Endodermal cell (in vitro differentiated cells): Measurements from ENCODE around the gene GRHL3. TPM values are rescaled to one million over a fixed set of nuclear protein-coding genes. Genes with fewer than 3 reads are reported as not detected.

Experiments used
- DNase-seq: peaks from one replicate; pipeline ENCODE4 v3.0.0-alpha.2; 2017
- H3K27ac ChIP-seq: 2 replicates; pipeline ENCODE4 v1.5.1; 2013; ENCODE audit warnings: mild to moderate bottlenecking, low read depth, low read length, moderate library complexity
- H3K27me3 ChIP-seq: 2 replicates; pipeline ENCODE4 v1.6.1; 2013; ENCODE audit warnings: mild to moderate bottlenecking, low read length, moderate library complexity; ENCODE audit not compliant: insufficient read depth, control insufficient read depth, poor library complexity, severe bottlenecking
- H3K36me3 ChIP-seq: 2 replicates; pipeline ENCODE4 v1.7.0; 2013; ENCODE audit warnings: mild to moderate bottlenecking, low read length, moderate library complexity; ENCODE audit not compliant: control insufficient read depth, insufficient read depth
- H3K4me1 ChIP-seq: one replicate; pipeline ENCODE4 v1.7.0; 2013; ENCODE audit warnings: low read length; ENCODE audit not compliant: control insufficient read depth, insufficient read depth
- H3K4me3 ChIP-seq: 2 replicates; pipeline ENCODE4 v1.5.1; 2013; ENCODE audit warnings: mild to moderate bottlenecking, low read length, moderate library complexity
- H3K9ac ChIP-seq: 2 replicates; pipeline ENCODE4 v1.6.1; 2013; ENCODE audit warnings: mild to moderate bottlenecking, low read length, moderate library complexity; ENCODE audit not compliant: poor library complexity, severe bottlenecking; ENCODE audit errors: extremely low read depth
- H3K9me3 ChIP-seq: 2 replicates; pipeline ENCODE4 v1.6.1; 2013; ENCODE audit warnings: mild to moderate bottlenecking, low read length, moderate library complexity; ENCODE audit not compliant: control insufficient read depth
- H3K27ac Mint-ChIP-seq: 2 replicates; pipeline ENCODE4 v1.8.0; 2020; ENCODE audit warnings: mixed read lengths
- H3K27me3 Mint-ChIP-seq: 2 replicates; pipeline ENCODE4 v1.8.0; 2021; ENCODE audit warnings: mild to moderate bottlenecking, mixed read lengths; ENCODE audit not compliant: insufficient read depth
- H3K36me3 Mint-ChIP-seq: 2 replicates; pipeline ENCODE4 v1.8.0; 2020; ENCODE audit warnings: low read depth, mixed read lengths
- H3K4me1 Mint-ChIP-seq: 2 replicates; pipeline ENCODE4 v1.8.0; 2020; ENCODE audit warnings: mixed read lengths
- H3K4me3 Mint-ChIP-seq: 2 replicates; pipeline ENCODE4 v1.8.0; 2020; ENCODE audit warnings: mild to moderate bottlenecking, moderate library complexity, mixed read lengths
- H3K9me3 Mint-ChIP-seq: 2 replicates; pipeline ENCODE4 v1.8.0; 2020; ENCODE audit warnings: mild to moderate bottlenecking, mixed read lengths
- WGBS, 2 experiments: methylation state at CpG; one replicate each; pipeline versions ENCODE4 v1.1.5 to v1.1.7; 2013; ENCODE audit warnings: missing lambda C conversion rate in 2 of 2, mixed read lengths in 1 of 2; ENCODE audit not compliant: insufficient coverage in 1 of 2, insufficient read length in 1 of 2; 5-methylcytosine and 5-hydroxymethylcytosine counted together
- total RNA-seq, 2 donors: library from RNA; stranded (reverse); fragmentation: NEBNext Ultra II Directional in 1 of 2; extraction: Animal tissue kit (Norgen Biotek cat#: 25700) in 1 of 2; gene quantifications; 2 replicates in 1 of 2; 3 replicates in 1 of 2; pipeline ENCODE4 v1.2.1, GENCODE V29; 2021
- TF ChIP-seq, protein P1 (sequence below): fragments of 200-600 bp; sonication (generic); conservative IDR thresholded peaks from 2 replicates; pipeline ENCODE4 v1.5.0; 2021; ENCODE audit warnings: antibody characterized with exemption, mild to moderate bottlenecking

Gene GRHL3
- total RNA-seq, 2 donors from 2014 or later = 1.8 to 2.5 TPM

DNA sequence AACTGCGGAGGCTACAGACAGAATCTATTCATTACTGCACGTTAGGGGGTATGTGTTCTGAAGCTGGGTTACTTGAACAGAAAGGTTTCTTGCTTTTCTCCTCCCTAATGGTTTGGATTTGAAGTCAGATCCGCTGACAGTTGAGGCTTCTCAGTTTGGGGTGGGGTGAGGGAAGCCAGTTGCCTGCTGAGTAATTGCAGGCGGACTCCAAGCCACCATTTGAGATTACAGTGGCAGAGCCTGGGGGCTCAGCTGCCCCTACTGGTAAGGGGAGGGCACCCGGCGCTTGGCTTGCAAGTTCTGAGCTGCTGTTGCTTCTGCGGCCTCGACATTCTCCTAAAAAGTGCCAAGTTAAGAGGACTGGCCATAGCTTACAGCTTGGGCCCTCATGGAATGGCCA is 2.0 kb downstream of the GRHL3 start:
- Histone ChIP-seq H3K27me3 (peaks cover 44% of the 10 kb centered on the region), H3K36me3 (no peaks in the 10 kb centered on the region), H3K4me3 (no peak overlapping the region), H3K9me3 (no peaks in the 10 kb centered on the region), H3K9ac (no peak overlapping the region), H3K4me1 (peaks cover 3% of the 10 kb centered on the region), H3K27ac (no peak overlapping the region)
- Mint-ChIP-seq H3K36me3 (no peaks in the 10 kb centered on the region), H3K27me3 (peaks cover 42% of the 10 kb centered on the region), H3K9me3 (no peaks in the 10 kb centered on the region), H3K4me1 (peaks cover 46% of the 10 kb centered on the region), H3K4me3 (peak overlapping the region; percentile 69), H3K27ac (no peak overlapping the region)
- WGBS, 2 experiments = 68 to 71% methylated on average over 3 to 8 of the region's 8 CpGs
- TF ChIP-seq, protein P1, sequence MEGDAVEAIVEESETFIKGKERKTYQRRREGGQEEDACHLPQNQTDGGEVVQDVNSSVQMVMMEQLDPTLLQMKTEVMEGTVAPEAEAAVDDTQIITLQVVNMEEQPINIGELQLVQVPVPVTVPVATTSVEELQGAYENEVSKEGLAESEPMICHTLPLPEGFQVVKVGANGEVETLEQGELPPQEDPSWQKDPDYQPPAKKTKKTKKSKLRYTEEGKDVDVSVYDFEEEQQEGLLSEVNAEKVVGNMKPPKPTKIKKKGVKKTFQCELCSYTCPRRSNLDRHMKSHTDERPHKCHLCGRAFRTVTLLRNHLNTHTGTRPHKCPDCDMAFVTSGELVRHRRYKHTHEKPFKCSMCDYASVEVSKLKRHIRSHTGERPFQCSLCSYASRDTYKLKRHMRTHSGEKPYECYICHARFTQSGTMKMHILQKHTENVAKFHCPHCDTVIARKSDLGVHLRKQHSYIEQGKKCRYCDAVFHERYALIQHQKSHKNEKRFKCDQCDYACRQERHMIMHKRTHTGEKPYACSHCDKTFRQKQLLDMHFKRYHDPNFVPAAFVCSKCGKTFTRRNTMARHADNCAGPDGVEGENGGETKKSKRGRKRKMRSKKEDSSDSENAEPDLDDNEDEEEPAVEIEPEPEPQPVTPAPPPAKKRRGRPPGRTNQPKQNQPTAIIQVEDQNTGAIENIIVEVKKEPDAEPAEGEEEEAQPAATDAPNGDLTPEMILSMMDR = no peak
- DNase-seq = no peak

DNA sequence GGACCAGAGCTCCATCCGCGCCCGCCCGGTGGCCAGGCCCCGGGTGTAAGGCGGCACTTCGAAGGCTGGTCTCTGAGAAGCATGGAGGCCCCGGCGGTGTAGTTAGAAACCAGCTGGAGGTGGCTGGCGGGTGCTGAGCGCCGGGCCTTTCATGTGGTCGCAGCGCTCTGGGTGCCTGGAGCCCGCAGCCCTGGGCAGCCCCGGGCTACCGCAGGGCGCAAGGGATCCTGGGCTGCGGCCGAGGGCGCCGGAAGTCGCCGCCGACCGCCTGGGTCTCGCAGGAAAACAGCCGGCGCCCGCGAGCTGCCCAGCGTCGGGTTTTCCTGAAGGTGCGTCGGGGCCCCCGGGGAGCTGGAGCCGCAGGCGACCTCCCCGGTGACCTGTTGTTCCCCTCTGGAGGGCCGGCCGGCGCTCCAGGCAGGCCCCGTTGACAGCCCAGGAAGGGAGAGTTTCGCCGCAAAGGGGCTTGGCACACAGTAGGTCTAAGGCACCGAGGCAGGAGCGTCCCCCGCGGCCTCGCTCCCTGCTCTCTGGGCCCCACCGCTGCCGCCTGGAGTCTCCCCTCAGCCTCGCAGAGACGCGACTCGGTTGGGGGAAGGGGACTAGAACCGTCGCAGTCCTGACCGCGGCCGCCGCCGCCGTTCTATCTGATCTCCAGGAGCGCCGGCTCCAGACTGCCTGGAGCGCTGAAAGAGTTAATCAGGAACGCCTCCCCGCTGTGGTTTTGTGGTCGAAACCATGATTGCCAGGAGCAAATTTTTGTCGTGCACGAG is 2.7 kb downstream of the GRHL3 start:
- Histone ChIP-seq H3K27ac (no peak overlapping the region), H3K9ac (no peak overlapping the region), H3K9me3 (no peaks in the 10 kb centered on the region), H3K4me1 (peaks cover 3% of the 10 kb centered on the region), H3K36me3 (no peaks in the 10 kb centered on the region), H3K27me3 (peaks cover 44% of the 10 kb centered on the region), H3K4me3 (peak overlapping the region; percentile 67)
- peak overlapping the region; percentile 69 for H3K4me3 Mint-ChIP-seq
- no peaks in the 10 kb centered on the region for H3K36me3 Mint-ChIP-seq
- peaks cover 42% of the 10 kb centered on the region for H3K27me3 Mint-ChIP-seq
- peak; percentile 87 for DNase-seq
- H3K9me3 Mint-ChIP-seq = no peaks in the 10 kb centered on the region
- peaks cover 46% of the 10 kb centered on the region for H3K4me1 Mint-ChIP-seq
- H3K27ac Mint-ChIP-seq = peak overlapping the region; percentile 86
- TF ChIP-seq, protein P1 = peak; percentile 5
- WGBS, 2 experiments = 19 to 21% methylated on average over 39 to 72 of the region's 72 CpGs

DNA sequence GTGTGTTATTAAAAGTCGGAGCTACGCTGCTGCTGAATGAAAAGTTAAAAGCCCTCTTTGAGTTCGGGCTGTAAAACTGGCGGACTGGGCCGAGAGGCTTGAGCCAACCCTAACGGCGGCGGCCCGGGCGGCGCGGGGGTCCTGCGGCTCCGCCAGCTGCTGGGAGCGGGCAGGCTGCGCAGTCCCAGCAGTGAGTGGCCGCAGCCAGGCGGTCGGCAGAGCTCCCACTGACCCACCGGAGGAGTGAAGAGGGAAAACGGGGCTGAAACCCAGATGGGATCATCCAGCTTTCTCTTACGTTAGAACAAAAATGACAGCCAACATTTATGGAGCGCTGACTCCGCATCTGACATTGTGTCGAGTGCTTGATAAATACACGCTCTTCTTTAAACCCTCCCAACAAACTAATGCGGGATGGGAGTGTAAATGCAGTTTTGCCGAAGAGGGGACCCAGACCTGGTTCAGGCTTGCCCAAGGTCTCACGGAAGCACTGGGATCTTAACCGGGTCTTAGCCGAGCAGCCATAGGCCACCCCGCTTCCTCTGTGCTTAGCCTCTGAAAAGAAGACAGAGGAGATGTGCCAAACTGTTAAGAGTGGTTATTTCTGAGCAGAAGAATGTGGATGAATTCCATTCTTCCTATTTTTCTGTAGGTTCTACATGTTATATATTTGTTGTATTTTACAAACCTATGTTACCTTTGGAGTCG is 3.5 kb downstream of the GRHL3 start:
- Mint-ChIP-seq H3K27ac (peak overlapping the region; percentile 86), H3K4me3 (peak overlapping the region; percentile 69), H3K27me3 (peaks cover 45% of the 10 kb centered on the region), H3K9me3 (no peaks in the 10 kb centered on the region), H3K36me3 (no peaks in the 10 kb centered on the region), H3K4me1 (peaks cover 46% of the 10 kb centered on the region)
- no peak for DNase-seq
- TF ChIP-seq, protein P1 = peak; percentile 2
- 24 to 28% methylated on average over 22 to 33 of the region's 33 CpGs for WGBS, 2 experiments
- no peak overlapping the region for H3K9ac ChIP-seq
- H3K36me3 ChIP-seq = no peaks in the 10 kb centered on the region
- H3K4me3 ChIP-seq = peak overlapping the region; percentile 67
- peaks cover 44% of the 10 kb centered on the region for H3K27me3 ChIP-seq
- H3K9me3 ChIP-seq = no peaks in the 10 kb centered on the region
- no peak overlapping the region for H3K27ac ChIP-seq
- H3K4me1 ChIP-seq = peaks cover 3% of the 10 kb centered on the region
